Coronary artery (tissue), 2 donors: ENCODE measurements around the gene VBP1.
"Not testable (repeated sequence)": the region's sequence is repeated elsewhere in the genome, so short reads cannot be mapped to it uniquely, and the experiment has no call there.

ENCODE experiments used
- DNase-seq: peaks from one replicate; pipeline ENCODE4 v3.0.0-alpha.2; 2017; ENCODE audit warnings: low spot score
- H3K27ac ChIP-seq, 2 donors: fragments of 200-600 bp; sonication (generic); one replicate each; pipeline ENCODE4 v1.5.1; 2016 to 2019
- H3K4me3 ChIP-seq: fragments of 200-600 bp; sonication (generic); 2 replicates; pipeline ENCODE4 v1.5.1; 2016; ENCODE audit warnings: mild to moderate bottlenecking, moderate library complexity
- CTCF ChIP-seq: fragments of 200-600 bp; sonication (generic); IDR thresholded peaks from one replicate; pipeline ENCODE4 v1.5.1; 2019; ENCODE audit warnings: antibody characterized with exemption

The VBP1 gene

GRCh38 chrX:155262970-155263754 lies 46.9 kb downstream of the VBP1 start:
- DNase-seq: no peak
- Histone ChIP-seq H3K4me3 (no peak overlapping the region), H3K27ac (no peak overlapping the region)
- no peak for TF ChIP-seq CTCF

- no peak for TF ChIP-seq CTCF
- no peak within 1 kb of the TSS for H3K27ac ChIP-seq
- no peak for DNase-seq
- peak within 1 kb of the TSS; percentile 66 for H3K4me3 ChIP-seq
Observed at GRCh38 chrX:155263854-155264628, 47.8 kb downstream of the VBP1 start, which contains the start of gene RAB39B. Gene RAB39B, minus strand, starts transcription at chrX:155264491. Its CDS starts 203 bp downstream, at chrX:155264288.

GRCh38 chrX:155266439-155266838 lies 50.2 kb downstream of the VBP1 start:
- TF ChIP-seq CTCF: no peak
- DNase-seq: no peak
- H3K27ac ChIP-seq: no peak overlapping the region

GRCh38 chrX:155267995-155268394 lies 51.7 kb downstream of the VBP1 start:
- not testable (repeated sequence) for DNase-seq, H3K4me3 ChIP-seq, H3K27ac ChIP-seq

More at GRCh38 chrX:155266439-155266838, 50.2 kb downstream of the VBP1 start:
- no peak overlapping the region for H3K4me3 ChIP-seq

GRCh38 chrX:155270969-155271368 lies 54.7 kb downstream of the VBP1 start:
- Histone ChIP-seq H3K4me3 (no peak overlapping the region), H3K27ac (no peak overlapping the region)
- TF ChIP-seq CTCF: no peak
- no peak for DNase-seq

- no peak for DNase-seq
- no peak overlapping the region for H3K4me3 ChIP-seq
- no peak for TF ChIP-seq CTCF
- no peak overlapping the region for H3K27ac ChIP-seq
Observed at GRCh38 chrX:155279873-155280272, 63.6 kb downstream of the VBP1 start.
